Activated CD4-positive, alpha-beta T cell treated with anti-CD3 and anti-CD28 coated beads, Interleukin-10, Interleukin-2, amounts not matched to agents 100 ng/mL and 50 ng/mL, durations not matched to agents 16 hours and 8 hours (primary cell): ENCODE results near the gene MEGF6.

Source experiments
- DNase-seq: peaks from one replicate; pipeline ENCODE4 v3.0.0-alpha.2; 2020

Gene MEGF6

GRCh38 chr1:3552176-3552575, 59.1 kb downstream of the MEGF6 start:
- DNase-seq, result no peak

- DNase-seq, result no peak
These were observed 59.6 kb downstream of the MEGF6 start for GRCh38 chr1:3551711-3552110.

- DNase-seq, result no peak
These were observed 60.0 kb downstream of the MEGF6 start for GRCh38 chr1:3551290-3551678.

- no peak for DNase-seq
These were observed 60.6 kb downstream of the MEGF6 start for GRCh38 chr1:3550511-3551289.

GRCh38 chr1:3548895-3549294, 62.4 kb downstream of the MEGF6 start:
- no peak for DNase-seq

GRCh38 chr1:3548156-3548893, 63.0 kb downstream of the MEGF6 start:
- DNase-seq, result no peak

GRCh38 chr1:3547055-3548005, 64.0 kb downstream of the MEGF6 start:
- DNase-seq, result no peak

GRCh38 chr1:3546048-3546384, 65.3 kb downstream of the MEGF6 start:
- no peak for DNase-seq

GRCh38 chr1:3545363-3546047, 65.8 kb downstream of the MEGF6 start:
- DNase-seq, result no peak

- no peak for DNase-seq
These were observed 67.0 kb downstream of the MEGF6 start for GRCh38 chr1:3544040-3544977.

- no peak for DNase-seq
These were observed 68.0 kb downstream of the MEGF6 start for GRCh38 chr1:3543076-3544039.

GRCh38 chr1:3542676-3543075, 68.6 kb downstream of the MEGF6 start:
- DNase-seq, result no peak

GRCh38 chr1:3541936-3542335, 69.4 kb downstream of the MEGF6 start:
- DNase-seq, result no peak

- DNase-seq, result no peak
These were observed 69.8 kb downstream of the MEGF6 start for GRCh38 chr1:3541465-3541864.

GRCh38 chr1:3540876-3541275, 70.4 kb downstream of the MEGF6 start:
- no peak for DNase-seq

- DNase-seq, result no peak
These were observed 71.4 kb downstream of the MEGF6 start for GRCh38 chr1:3539707-3540425.

GRCh38 chr1:3537359-3537758, 73.9 kb downstream of the MEGF6 start:
- DNase-seq, result no peak

GRCh38 chr1:3536420-3537195, 74.7 kb downstream of the MEGF6 start:
- DNase-seq, result no peak

GRCh38 chr1:3535732-3536131, 75.6 kb downstream of the MEGF6 start:
- no peak for DNase-seq
